Right lobe of liver (tissue), 6 donors: ENCODE results near the gene HIC1. TPM values are rescaled to one million over a fixed set of nuclear protein-coding genes. Genes with fewer than 3 reads are reported as not detected.

Experiments used
- ATAC-seq, 4 donors: fragments of 200-7000 bp; cut with Tn5 transposase; one replicate each; pipeline ENCODE4 v1.9.1; 2020; ENCODE audit warnings: mild to moderate bottlenecking in 4 of 4, moderate library complexity in 4 of 4
- DNase-seq, 3 donors: peaks; one replicate each; pipeline ENCODE4 v3.0.0-alpha.2; 2020
- H3K27ac ChIP-seq, 3 donors: fragments of 200-600 bp; one replicate each; pipeline ENCODE4 v1.8.0; 2022
- H3K27me3 ChIP-seq, 2 donors: fragments of 200-600 bp; one replicate each; pipeline ENCODE4 v1.8.0; 2022
- H3K36me3 ChIP-seq, 4 donors: fragments of 200-600 bp; sonication (generic) in 1 of 4; one replicate each; pipeline versions ENCODE4 v1.5.1 to v1.8.0; 2017 to 2022; ENCODE audit warnings: control low read depth in 1 of 4
- H3K4me1 ChIP-seq, 4 donors: fragments of 200-600 bp; sonication (generic) in 1 of 4; one replicate each; pipeline versions ENCODE4 v1.5.1 to v1.8.0; 2017 to 2022; ENCODE audit warnings: control low read depth in 1 of 4
- H3K4me3 ChIP-seq, 3 donors: fragments of 200-600 bp; one replicate each; pipeline ENCODE4 v1.8.0; 2022
- H3K9me3 ChIP-seq, 4 donors: fragments of 200-600 bp; sonication (generic) in 1 of 4; one replicate each; pipeline versions ENCODE4 v1.5.1 to v1.8.0; 2017 to 2022; ENCODE audit warnings: control low read depth in 1 of 4
- POLR2A ChIP-seq: fragments of 450-650 bp; IDR thresholded peaks from one replicate; pipeline ENCODE4 v1.6.1; 2017; ENCODE audit warnings: antibody characterized with exemption, mild to moderate bottlenecking
- WGBS: methylation state at CpG from one replicate; pipeline ENCODE4 v1.1.6; 2018; ENCODE audit warnings: low coverage, low lambda C conversion rate; ENCODE audit not compliant: insufficient coverage; ENCODE audit errors: missing lambda C conversion rate; 5-methylcytosine and 5-hydroxymethylcytosine counted together
- intact Hi-C, 2 donors: fragments of 100-400 bp; cut with DNase I; formaldehyde crosslinking; loops; one replicate each; pipeline versions ENCODE4 v1.11.2 to v1.14.1; 2022
- total RNA-seq, 6 experiments: library from RNA; depleted of rRNA in 2 of 6; stranded (reverse); fragments of >200 nt in 2 of 6; fragmentation: NEBNext Ultra II Directional in 3 of 6; extraction: Animal tissue kit (Norgen Biotek cat#: 25700) in 3 of 6; gene quantifications; one replicate each; pipeline versions ENCODE4 v1.1.0 to v1.2.4, GENCODE V29; 2016 to 2023
- TF ChIP-seq, protein P1 (sequence below), 4 donors: fragments of 200-600 bp in 3 of 4; fragments of 450-650 bp in 1 of 4; IDR thresholded peaks; one replicate each; pipeline versions ENCODE4 v1.5.1 to v1.8.0; 2016 to 2022; ENCODE audit warnings: antibody characterized with exemption in 4 of 4, mild to moderate bottlenecking in 2 of 4
- donor health status: DM: no; HTN: yes; CAD: no.
- donor health status: DM: no; HTN: no; CAD: no.
- donor health status: DM: no; HTN: no; CAD: no.
- donor health status: DM: no; HTN: yes; CAD: no.
- donor health status: DM: no; HTN: yes; CAD: no.

The HIC1 gene
- total RNA-seq, 6 experiments from 2014 or later: 4.7 to 14.8 (median 6.1) TPM

DNA sequence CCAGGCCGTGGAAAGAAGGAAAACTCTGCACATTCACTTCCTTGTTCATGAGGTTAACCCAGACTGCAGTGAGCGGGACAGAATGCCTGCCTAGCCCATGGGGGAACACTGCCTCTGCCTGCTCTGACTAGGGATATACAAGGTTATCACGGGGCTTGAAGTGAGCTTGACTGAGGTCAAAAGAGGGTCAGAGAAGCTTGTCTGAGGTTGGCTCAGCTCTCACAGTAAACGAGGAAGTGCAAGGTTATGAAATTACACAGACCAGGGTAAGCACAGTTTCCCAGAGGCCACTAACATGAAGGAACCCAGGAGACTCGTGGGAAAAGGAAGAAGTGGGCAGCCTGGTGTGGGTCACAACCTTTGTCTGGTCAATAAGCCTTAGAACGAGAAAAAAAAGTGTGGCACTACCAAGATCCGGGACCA is 28.7 kb downstream of the HIC1 start:
- WGBS: 33% methylated on average over 6 of the region's 7 CpGs
- Histone ChIP-seq H3K27ac (peak overlapping the region; percentile 62 to 77 (median 69)), H3K4me3 (no peak overlapping the region), H3K27me3 (no peaks in the 10 kb centered on the region), H3K9me3 (no peaks in the 10 kb centered on the region), H3K4me1 (peaks cover 0 to 21% (median 6%) of the 10 kb centered on the region in 4 donors), H3K36me3 (peaks cover 0 to 8% (median 0%) of the 10 kb centered on the region in 4 donors)
- intact Hi-C loops: no loop called here
- ATAC-seq (peak; percentile 63 to 77 (median 68)), DNase-seq (no peak)
- TF ChIP-seq POLR2A: no peak
- TF ChIP-seq, protein P1, sequence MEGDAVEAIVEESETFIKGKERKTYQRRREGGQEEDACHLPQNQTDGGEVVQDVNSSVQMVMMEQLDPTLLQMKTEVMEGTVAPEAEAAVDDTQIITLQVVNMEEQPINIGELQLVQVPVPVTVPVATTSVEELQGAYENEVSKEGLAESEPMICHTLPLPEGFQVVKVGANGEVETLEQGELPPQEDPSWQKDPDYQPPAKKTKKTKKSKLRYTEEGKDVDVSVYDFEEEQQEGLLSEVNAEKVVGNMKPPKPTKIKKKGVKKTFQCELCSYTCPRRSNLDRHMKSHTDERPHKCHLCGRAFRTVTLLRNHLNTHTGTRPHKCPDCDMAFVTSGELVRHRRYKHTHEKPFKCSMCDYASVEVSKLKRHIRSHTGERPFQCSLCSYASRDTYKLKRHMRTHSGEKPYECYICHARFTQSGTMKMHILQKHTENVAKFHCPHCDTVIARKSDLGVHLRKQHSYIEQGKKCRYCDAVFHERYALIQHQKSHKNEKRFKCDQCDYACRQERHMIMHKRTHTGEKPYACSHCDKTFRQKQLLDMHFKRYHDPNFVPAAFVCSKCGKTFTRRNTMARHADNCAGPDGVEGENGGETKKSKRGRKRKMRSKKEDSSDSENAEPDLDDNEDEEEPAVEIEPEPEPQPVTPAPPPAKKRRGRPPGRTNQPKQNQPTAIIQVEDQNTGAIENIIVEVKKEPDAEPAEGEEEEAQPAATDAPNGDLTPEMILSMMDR (IDR thresholded peaks at IDR 0.05): no peak

- peaks cover 0 to 8% (median 0%) of the 10 kb centered on the region in 4 donors for H3K36me3 ChIP-seq
- peaks cover 0 to 27% (median 6%) of the 10 kb centered on the region in 4 donors for H3K4me1 ChIP-seq
- DNase-seq (no peak), ATAC-seq (peak in 3 of 4 donors; percentile 9 to 33 (median 29))
- no peak for TF ChIP-seq POLR2A
- TF ChIP-seq, protein P1 (IDR thresholded peaks at IDR 0.05): no peak
- H3K27me3 ChIP-seq: no peaks in the 10 kb centered on the region
- intact Hi-C loops: no loop called here
- WGBS: 65% methylated on average over 2 of the region's 8 CpGs
- no peaks in the 10 kb centered on the region for H3K9me3 ChIP-seq
- no peak overlapping the region for H3K4me3 ChIP-seq
- H3K27ac ChIP-seq: peak overlapping the region; percentile 62 to 77 (median 69)
These were observed 29.3 kb downstream of the HIC1 start for GRCh38 chr17:2084036-2084765.

DNA sequence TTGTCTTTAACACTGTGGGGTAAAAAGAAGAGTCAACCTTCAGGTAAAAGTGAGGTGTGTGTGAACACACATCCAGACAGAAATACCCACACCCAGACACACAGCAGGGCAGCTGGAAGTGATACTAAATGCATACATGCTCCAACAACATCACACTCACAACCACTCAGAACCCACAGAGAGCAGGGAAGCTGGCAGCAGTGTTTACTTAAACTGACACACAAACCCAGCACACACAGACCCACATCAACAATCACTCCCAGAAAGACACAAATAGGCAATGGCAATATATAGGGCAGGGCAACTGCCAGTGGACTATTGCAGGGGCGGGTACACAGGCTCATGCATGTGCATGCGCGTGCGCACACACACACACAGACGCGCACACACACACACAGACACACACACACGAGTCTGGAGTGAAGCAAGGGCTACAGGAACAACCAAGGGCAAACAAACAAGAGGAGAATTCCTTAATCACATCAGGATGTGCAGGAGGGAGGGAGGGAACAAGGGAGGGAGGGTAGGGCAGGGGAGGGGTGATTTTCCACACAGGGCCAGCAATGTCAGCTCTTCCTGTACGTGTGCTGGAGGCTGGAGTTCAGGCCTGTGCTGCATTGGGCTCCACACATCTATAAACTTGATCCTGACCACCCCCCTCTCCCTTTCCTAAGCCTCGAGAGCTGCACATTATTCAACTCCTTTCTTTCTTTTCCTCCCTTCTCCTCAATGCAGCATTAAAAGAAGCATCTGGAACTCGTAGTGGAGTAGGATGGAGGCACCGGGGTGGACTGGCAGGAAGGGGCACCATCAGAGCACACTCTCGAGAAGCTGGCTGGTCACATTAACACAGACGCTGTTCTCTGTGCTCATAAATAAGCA is 30.1 kb downstream of the HIC1 start:
- TF ChIP-seq, protein P1 (IDR thresholded peaks at IDR 0.05): no peak
- TF ChIP-seq POLR2A: no peak
- Histone ChIP-seq H3K27ac (peak overlapping the region; percentile 62 to 82 (median 69)), H3K27me3 (no peaks in the 10 kb centered on the region), H3K9me3 (no peaks in the 10 kb centered on the region), H3K4me1 (peaks cover 0 to 28% (median 6%) of the 10 kb centered on the region in 4 donors), H3K36me3 (peaks cover 0 to 8% (median 0%) of the 10 kb centered on the region in 4 donors), H3K4me3 (no peak overlapping the region)
- DNase-seq (no peak), ATAC-seq (peak; percentile 35 to 53 (median 48))
- intact Hi-C loops: no loop called here
- 47% methylated on average over 6 of the region's 13 CpGs for WGBS

GRCh38 chr17:2085648-2085949 is 30.7 kb downstream of the HIC1 start:
- 70% methylated on average over 4 of the region's 5 CpGs for WGBS
- Histone ChIP-seq H3K9me3 (no peaks in the 10 kb centered on the region), H3K27ac (peak overlapping the region; percentile 47 to 82 (median 59)), H3K4me3 (no peak overlapping the region), H3K4me1 (peaks cover 0 to 28% (median 6%) of the 10 kb centered on the region in 4 donors), H3K36me3 (peaks cover 0 to 8% (median 0%) of the 10 kb centered on the region in 4 donors), H3K27me3 (no peaks in the 10 kb centered on the region)
- no peak for DNase-seq
- no peak for TF ChIP-seq POLR2A
- TF ChIP-seq, protein P1 (IDR thresholded peaks at IDR 0.05): no peak
- no peak for ATAC-seq
- intact Hi-C loops: no loop called here
